Keratinocyte (primary cell): ENCODE measurements around the gene PLA2G2C.

Source experiments
- CTCF ChIP-seq, 3 experiments: IDR thresholded peaks in 1 of 3; conservative IDR thresholded peaks in 1 of 3; optimal IDR thresholded peaks in 1 of 3; 2 replicates in 2 of 3; 3 replicates in 1 of 3; pipeline versions ENCODE3 to v1.5.1; 2011; ENCODE audit warnings: low read length in 3 of 3, mild to moderate bottlenecking in 3 of 3, moderate library complexity in 2 of 3, control low read depth in 1 of 3, inconsistent platforms in 1 of 3; ENCODE audit not compliant: insufficient read depth in 2 of 3; ENCODE audit errors: extremely low read depth in 1 of 3
- EZH2 ChIP-seq: IDR thresholded peaks from one replicate; pipeline ENCODE4 v1.6.1; 2012; ENCODE audit warnings: inconsistent platforms, mild to moderate bottlenecking, low read length, moderate library complexity

DNA sequence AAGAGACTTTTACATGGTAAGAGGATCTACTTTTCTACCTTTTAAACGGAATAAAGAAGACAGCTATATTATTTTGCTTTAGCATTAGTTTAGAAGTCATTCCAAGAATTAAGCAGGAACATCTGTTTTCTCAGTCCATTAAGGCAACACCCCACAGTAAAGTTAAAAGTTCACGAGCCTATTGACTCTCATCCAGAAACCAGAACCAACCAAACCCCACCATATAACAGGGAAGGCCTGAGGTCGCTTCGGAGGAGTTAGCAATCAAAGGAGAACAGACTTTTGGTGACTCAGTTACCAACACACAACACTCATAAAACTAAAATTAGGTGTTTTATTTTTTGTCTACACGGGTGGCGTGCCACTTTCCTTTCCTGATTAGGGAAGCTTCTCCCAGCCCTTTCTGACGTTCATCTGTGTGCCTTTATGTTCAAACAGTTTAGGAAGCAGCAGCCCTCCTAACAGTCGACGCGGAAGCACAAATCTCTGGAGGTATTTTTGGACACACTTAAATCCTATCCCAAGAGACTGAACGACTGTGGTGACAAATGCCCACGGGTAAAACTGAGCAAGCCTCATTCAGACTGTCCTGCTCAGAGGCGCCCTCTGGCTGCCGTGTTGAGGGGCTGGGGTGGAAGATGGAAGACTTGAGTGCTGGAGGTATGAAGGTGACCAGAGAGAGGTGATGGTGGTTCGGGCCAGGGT is 8.6 kb upstream of the PLA2G2C start:
- peak; percentile 92 to 96 (median 93) for TF ChIP-seq CTCF (optimal IDR thresholded peaks at IDR 0.05 in 1 of 3, IDR thresholded peaks at IDR 0.05 in 1 of 3, conservative IDR thresholded peaks at IDR 0.05 in 1 of 3; ENCODE audit: extremely low read depth in 1 of 3, insufficient read depth in 2 of 3, low read length in 3 of 3)
- TF ChIP-seq EZH2: no peak
